CD14-positive monocyte (primary cell): ENCODE data around the gene ADAM22. TPM values are rescaled to one million over a fixed set of nuclear protein-coding genes. Genes with fewer than 3 reads are reported as not detected.
A peak's percentile ranks its signal among the peaks of the same experiment; 100 is the strongest.

ENCODE experiments used
- DNase-seq, 3 donors: peaks; one replicate each; pipeline ENCODE4 v3.0.0-alpha.2; 2011 to 2022
- H2AFZ ChIP-seq: 2 replicates; pipeline ENCODE4 v1.6.0; 2012; ENCODE audit warnings: mild to moderate bottlenecking, low read depth, low read length, inconsistent platforms; ENCODE audit not compliant: insufficient read depth, poor library complexity, severe bottlenecking
- H3K27ac ChIP-seq, 2 donors: 1 replicate in 1 of 2; 2 replicates in 1 of 2; pipeline ENCODE4 v1.5.1; 2012 to 2013; ENCODE audit warnings: low read length in 2 of 2, control low read depth in 1 of 2, inconsistent platforms in 1 of 2, low read depth in 1 of 2, mild to moderate bottlenecking in 1 of 2
- H3K27me3 ChIP-seq, 2 donors: one replicate each; pipeline versions ENCODE4 v1.6.0 to v1.6.1; 2011 to 2013; ENCODE audit warnings: low read length in 2 of 2; ENCODE audit not compliant: control insufficient read depth in 2 of 2, insufficient read depth in 2 of 2
- H3K36me3 ChIP-seq, 2 donors: replicated peaks in 1 of 2; 1 replicate in 1 of 2; 2 replicates in 1 of 2; pipeline versions ENCODE4 v1.5.1 to v1.6.1; 2012 to 2013; ENCODE audit warnings: low read length in 2 of 2, control low read depth in 1 of 2, inconsistent platforms in 1 of 2, mild to moderate bottlenecking in 1 of 2; ENCODE audit not compliant: insufficient read depth in 2 of 2, control insufficient read depth in 1 of 2
- H3K4me1 ChIP-seq, 2 donors: 1 replicate in 1 of 2; 2 replicates in 1 of 2; pipeline versions ENCODE4 v1.5.1 to v1.6.1; 2012 to 2013; ENCODE audit warnings: low read length in 2 of 2, control low read depth in 1 of 2, inconsistent platforms in 1 of 2, mild to moderate bottlenecking in 1 of 2, moderate library complexity in 1 of 2; ENCODE audit not compliant: insufficient read depth in 2 of 2, control insufficient read depth in 1 of 2
- H3K4me2 ChIP-seq: replicated peaks from 2 replicates; pipeline ENCODE3; 2012; ENCODE audit warnings: low read length, moderate library complexity, mild to moderate bottlenecking; ENCODE audit not compliant: poor library complexity, severe bottlenecking; ENCODE audit errors: extremely low read depth
- H3K4me3 ChIP-seq, 3 experiments: fragments of 200-600 bp in 1 of 3; sonication (generic) in 1 of 3; replicated peaks in 1 of 3; 1 replicate in 2 of 3; 2 replicates in 1 of 3; pipeline ENCODE4 v1.5.1; 2011 to 2013; ENCODE audit warnings: low read length in 3 of 3, mild to moderate bottlenecking in 3 of 3, control low read depth in 2 of 3, low read depth in 2 of 3, inconsistent platforms in 1 of 3, moderate library complexity in 1 of 3
- H3K79me2 ChIP-seq: 2 replicates; pipeline ENCODE4 v1.6.0; 2012; ENCODE audit warnings: mild to moderate bottlenecking, control low read depth, inconsistent platforms, low read length, moderate library complexity; ENCODE audit not compliant: insufficient read depth
- H3K9ac ChIP-seq: 2 replicates; pipeline ENCODE4 v1.6.0; 2017; ENCODE audit warnings: low read length, mild to moderate bottlenecking; ENCODE audit not compliant: insufficient read depth, poor library complexity, severe bottlenecking
- H3K9me3 ChIP-seq, 2 donors: replicated peaks in 1 of 2; 1 replicate in 1 of 2; 2 replicates in 1 of 2; pipeline versions ENCODE4 v1.5.1 to v1.6.1; 2012 to 2013; ENCODE audit warnings: low read length in 2 of 2, control low read depth in 1 of 2; ENCODE audit not compliant: control insufficient read depth in 1 of 2, insufficient read depth in 1 of 2
- H4K20me1 ChIP-seq: 2 replicates; pipeline ENCODE4 v1.6.0; 2012; ENCODE audit warnings: mild to moderate bottlenecking, low read length, control low read depth, moderate library complexity; ENCODE audit not compliant: insufficient read depth
- H3K27ac Mint-ChIP-seq, 7 donors: one replicate each; pipeline ENCODE4 v1.8.0; 2020; ENCODE audit warnings: mild to moderate bottlenecking in 7 of 7, mixed read lengths in 7 of 7, moderate library complexity in 6 of 7, inconsistent platforms in 2 of 7
- H3K27me3 Mint-ChIP-seq, 3 donors: one replicate each; pipeline ENCODE4 v1.8.0; 2021 to 2022; ENCODE audit warnings: low read depth in 3 of 3, mild to moderate bottlenecking in 3 of 3, mixed read lengths in 3 of 3, moderate library complexity in 3 of 3, inconsistent platforms in 1 of 3
- H3K36me3 Mint-ChIP-seq, 2 donors: one replicate each; pipeline ENCODE4 v1.8.0; 2020; ENCODE audit warnings: mixed read lengths in 2 of 2, inconsistent platforms in 1 of 2, mild to moderate bottlenecking in 1 of 2
- H3K4me1 Mint-ChIP-seq: one replicate; pipeline ENCODE4 v1.8.0; 2020; ENCODE audit warnings: mild to moderate bottlenecking, mixed read lengths
- H3K4me3 Mint-ChIP-seq, 2 donors: one replicate each; pipeline ENCODE4 v1.8.0; 2020; ENCODE audit warnings: mild to moderate bottlenecking in 2 of 2, mixed read lengths in 2 of 2, moderate library complexity in 1 of 2
- H3K9me3 Mint-ChIP-seq, 7 donors: one replicate each; pipeline ENCODE4 v1.8.0; 2020 to 2022; ENCODE audit warnings: mixed read lengths in 7 of 7, mild to moderate bottlenecking in 6 of 7, moderate library complexity in 6 of 7, inconsistent platforms in 2 of 7
- WGBS: methylation state at CpG from one replicate; pipeline ENCODE4 v1.1.5; 2013; ENCODE audit warnings: missing lambda C conversion rate; ENCODE audit not compliant: insufficient coverage; 5-methylcytosine and 5-hydroxymethylcytosine counted together
- intact Hi-C, 2 donors: fragments of 100-400 bp; cut with micrococcal nuclease; formaldehyde crosslinking; loops; one replicate each; pipeline versions ENCODE4 v1.15.0 to v1.15.1; 2023
- polyA plus RNA-seq, 3 donors: library from polyadenylated mRNA; depleted of rRNA in 1 of 3; unstranded in 2 of 3; stranded (reverse) in 1 of 3; fragments of 300-500 nt in 2 of 3; fragments of >200 nt in 1 of 3; fragmentation: Illumina TruSeq in 2 of 3; gene quantifications; 1 replicate in 2 of 3; 2 replicates in 1 of 3; pipeline ENCODE4 v1.2.3, GENCODE V29; 2012 to 2021
- TF ChIP-seq, protein P1 (sequence below): fragments of 200-600 bp; IDR thresholded peaks from one replicate; pipeline ENCODE4 v1.8.0; 2022; ENCODE audit warnings: antibody characterized with exemption, mild to moderate bottlenecking

Gene ADAM22
- polyA plus RNA-seq, 3 donors, result 0.01 to 0.17 TPM; not detected in 1

DNA sequence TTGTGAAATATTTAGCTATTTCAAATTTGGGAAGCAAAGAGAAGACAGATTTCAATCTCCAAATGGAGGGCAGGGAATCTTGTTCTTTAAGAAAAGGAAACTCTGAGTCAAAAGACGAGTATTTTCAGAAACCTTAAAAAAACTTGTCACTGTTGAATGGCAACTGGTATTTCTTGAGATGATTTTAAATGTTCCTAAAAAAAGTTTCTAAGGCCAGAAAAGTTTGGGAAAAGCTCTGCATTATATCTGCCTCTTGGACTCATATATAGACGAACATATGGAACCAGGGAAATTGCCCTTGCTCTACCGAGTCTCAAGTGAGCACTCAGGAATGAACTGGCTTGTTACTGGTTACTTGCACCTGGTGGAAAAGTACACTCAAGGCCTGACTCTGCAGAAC lies 69.5 kb downstream of the ADAM22 start:
- H3K4me3 Mint-ChIP-seq, result no peak overlapping the region
- Histone ChIP-seq H3K27ac (no peak overlapping the region), H3K4me1 (no peaks in the 10 kb centered on the region), H3K9ac (no peak overlapping the region), H3K9me3 (no peaks in the 10 kb centered on the region), H4K20me1 (no peaks in the 10 kb centered on the region), H3K4me2 (no peak overlapping the region), H3K27me3 (no peaks in the 10 kb centered on the region), H3K4me3 (no peak overlapping the region), H3K79me2 (no peaks in the 10 kb centered on the region), H3K36me3 (no peaks in the 10 kb centered on the region), H2AFZ (no peak overlapping the region)
- peaks cover 0 to 2% (median 0%) of the 10 kb centered on the region in 7 donors for H3K9me3 Mint-ChIP-seq
- TF ChIP-seq, protein P1, sequence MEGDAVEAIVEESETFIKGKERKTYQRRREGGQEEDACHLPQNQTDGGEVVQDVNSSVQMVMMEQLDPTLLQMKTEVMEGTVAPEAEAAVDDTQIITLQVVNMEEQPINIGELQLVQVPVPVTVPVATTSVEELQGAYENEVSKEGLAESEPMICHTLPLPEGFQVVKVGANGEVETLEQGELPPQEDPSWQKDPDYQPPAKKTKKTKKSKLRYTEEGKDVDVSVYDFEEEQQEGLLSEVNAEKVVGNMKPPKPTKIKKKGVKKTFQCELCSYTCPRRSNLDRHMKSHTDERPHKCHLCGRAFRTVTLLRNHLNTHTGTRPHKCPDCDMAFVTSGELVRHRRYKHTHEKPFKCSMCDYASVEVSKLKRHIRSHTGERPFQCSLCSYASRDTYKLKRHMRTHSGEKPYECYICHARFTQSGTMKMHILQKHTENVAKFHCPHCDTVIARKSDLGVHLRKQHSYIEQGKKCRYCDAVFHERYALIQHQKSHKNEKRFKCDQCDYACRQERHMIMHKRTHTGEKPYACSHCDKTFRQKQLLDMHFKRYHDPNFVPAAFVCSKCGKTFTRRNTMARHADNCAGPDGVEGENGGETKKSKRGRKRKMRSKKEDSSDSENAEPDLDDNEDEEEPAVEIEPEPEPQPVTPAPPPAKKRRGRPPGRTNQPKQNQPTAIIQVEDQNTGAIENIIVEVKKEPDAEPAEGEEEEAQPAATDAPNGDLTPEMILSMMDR, result no peak
- peaks cover 0 to 1% (median 0%) of the 10 kb centered on the region in 3 donors for H3K27me3 Mint-ChIP-seq
- H3K36me3 Mint-ChIP-seq, result no peaks in the 10 kb centered on the region
- peaks cover 7% of the 10 kb centered on the region for H3K4me1 Mint-ChIP-seq
- intact Hi-C loops, result no loop called here
- no peak for DNase-seq
- peak overlapping the region in 1 of 7 donors; percentile 11 for H3K27ac Mint-ChIP-seq
- WGBS, result 77% methylated on average over 3 of the region's 3 CpGs

DNA sequence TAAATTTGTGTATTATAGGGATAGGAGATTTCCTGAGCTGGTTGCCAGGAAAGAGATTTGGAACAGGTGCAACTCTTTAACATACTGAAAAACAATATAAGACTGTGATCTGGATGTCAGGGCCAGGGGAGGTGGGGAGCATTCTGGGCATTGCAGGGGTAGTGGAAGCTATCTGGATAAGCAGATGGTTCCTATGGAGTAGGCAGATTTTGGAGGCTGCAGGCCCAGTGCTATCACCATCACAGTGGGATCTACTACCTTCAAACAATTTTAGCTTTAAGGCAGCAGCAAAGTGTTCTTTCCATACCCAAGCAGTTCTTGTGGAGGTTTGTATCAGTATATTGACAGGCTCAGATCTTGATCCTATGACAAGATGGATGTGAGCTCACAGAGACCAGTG lies 71.1 kb downstream of the ADAM22 start:
- H3K36me3 Mint-ChIP-seq, result no peaks in the 10 kb centered on the region
- Histone ChIP-seq H3K9me3 (no peaks in the 10 kb centered on the region), H3K27ac (no peak overlapping the region), H4K20me1 (no peaks in the 10 kb centered on the region), H3K27me3 (no peaks in the 10 kb centered on the region), H3K79me2 (no peaks in the 10 kb centered on the region), H3K4me2 (no peak overlapping the region), H3K4me3 (no peak overlapping the region), H3K36me3 (no peaks in the 10 kb centered on the region), H3K9ac (no peak overlapping the region), H3K4me1 (no peaks in the 10 kb centered on the region), H2AFZ (no peak overlapping the region)
- H3K27ac Mint-ChIP-seq, result no peak overlapping the region
- H3K4me3 Mint-ChIP-seq, result no peak overlapping the region
- intact Hi-C loops, result no loop called here
- H3K27me3 Mint-ChIP-seq, result peaks cover 0 to 1% (median 0%) of the 10 kb centered on the region in 3 donors
- TF ChIP-seq, protein P1, result no peak
- no peak for DNase-seq
- H3K9me3 Mint-ChIP-seq, result peaks cover 0 to 2% (median 0%) of the 10 kb centered on the region in 7 donors
- H3K4me1 Mint-ChIP-seq, result peaks cover 7% of the 10 kb centered on the region
